Ovary (tissue), 9 donors: ENCODE data around the gene MORN4. TPM values are rescaled to one million over a fixed set of nuclear protein-coding genes. Genes with fewer than 3 reads are reported as not detected.

ENCODE experiments used
- DNase-seq, 5 donors: peaks; one replicate each; pipeline ENCODE4 v3.0.0-alpha.2; 2019 to 2020
- H3K27ac ChIP-seq, 2 donors: fragments of 200-600 bp; one replicate each; pipeline versions ENCODE4 v1.5.1 to v1.8.0; 2019 to 2022
- H3K27me3 ChIP-seq: fragments of 200-600 bp; one replicate; pipeline ENCODE4 v1.8.0; 2022
- H3K36me3 ChIP-seq: fragments of 200-600 bp; sonication (generic); one replicate; pipeline ENCODE4 v1.5.1; 2019
- H3K4me1 ChIP-seq: one replicate; pipeline ENCODE4 v1.8.1; 2013; ENCODE audit warnings: mild to moderate bottlenecking, moderate library complexity; ENCODE audit not compliant: insufficient read depth
- H3K4me3 ChIP-seq: fragments of 200-600 bp; sonication (generic); one replicate; pipeline ENCODE4 v1.5.1; 2017
- H3K9me3 ChIP-seq, 2 donors: fragments of 200-600 bp in 1 of 2; sonication (generic) in 1 of 2; one replicate each; pipeline versions ENCODE4 v1.5.1 to v1.8.1; 2013 to 2019; ENCODE audit warnings: mild to moderate bottlenecking in 1 of 2, moderate library complexity in 1 of 2
- EP300 ChIP-seq: sonication (generic); formaldehyde crosslinking; IDR thresholded peaks from one replicate; pipeline ENCODE4 v1.6.1; 2017; ENCODE audit warnings: antibody characterized with exemption
- POLR2A ChIP-seq: fragments of 450-650 bp; IDR thresholded peaks from one replicate; pipeline ENCODE4 v1.6.1; 2017; ENCODE audit warnings: antibody characterized with exemption, mild to moderate bottlenecking, moderate library complexity
- WGBS, 3 donors: extraction: QIAGEN DNeasy Blood & Tissue Kit in 1 of 3; methylation state at CpG; one replicate each; pipeline versions ENCODE4 v1.1.5 to v1.1.7; 2013 to 2017; 5-methylcytosine and 5-hydroxymethylcytosine counted together
- intact Hi-C, 4 donors: fragments of 100-400 bp; cut with DNase I; formaldehyde crosslinking; loops; one replicate each; pipeline versions ENCODE4 v1.11.0 to v1.15.1; 2022 to 2023
- polyA plus RNA-seq, 2 donors: library from polyadenylated mRNA; stranded (reverse); fragments of 200-250 nt in 1 of 2; fragments of 350-450 nt in 1 of 2; fragmentation: Illumina TruSeq in 1 of 2; extraction: RNeasy Lipid Tissue Mini Kit (QIAGEN cat#74804) in 1 of 2; gene quantifications; one replicate each; pipeline ENCODE4 v1.2.3, GENCODE V29; 2013 to 2014
- total RNA-seq, 7 donors: library from RNA; depleted of rRNA in 2 of 7; stranded (reverse); fragments of >200 nt in 2 of 7; fragmentation: NEBNext Ultra II Directional in 3 of 7; extraction: Animal tissue kit (Norgen Biotek cat#: 25700) in 3 of 7; gene quantifications; one replicate each; pipeline versions ENCODE4 v1.1.0 to v1.2.4, GENCODE V29; 2016 to 2023
- TF ChIP-seq, protein P1 (sequence below), 3 donors: fragments of 450-650 bp in 2 of 3; fragments of 200-600 bp in 1 of 3; IDR thresholded peaks; one replicate each; pipeline versions ENCODE4 v1.5.1 to v1.8.0; 2016 to 2022; ENCODE audit warnings: antibody characterized with exemption in 3 of 3, mild to moderate bottlenecking in 1 of 3
- donor health status: DM: no; HTN: no; CAD: no; lungs with moderate emphysema.
- donor health status: DM: no; HTN: no; CAD: no.
- donor health status: Bipolar disorder and iron deficiency.
- donor health status: DM: yes; HTN: yes; CAD: no.
- donor health status: DM: no; HTN: no; CAD: no.
- donor health status: DM: yes; HTN: yes; CAD: no.

The MORN4 gene
- total and polyA plus RNA-seq, 9 donors, result 6.6 to 17.7 (median 11.5) TPM

DNA sequence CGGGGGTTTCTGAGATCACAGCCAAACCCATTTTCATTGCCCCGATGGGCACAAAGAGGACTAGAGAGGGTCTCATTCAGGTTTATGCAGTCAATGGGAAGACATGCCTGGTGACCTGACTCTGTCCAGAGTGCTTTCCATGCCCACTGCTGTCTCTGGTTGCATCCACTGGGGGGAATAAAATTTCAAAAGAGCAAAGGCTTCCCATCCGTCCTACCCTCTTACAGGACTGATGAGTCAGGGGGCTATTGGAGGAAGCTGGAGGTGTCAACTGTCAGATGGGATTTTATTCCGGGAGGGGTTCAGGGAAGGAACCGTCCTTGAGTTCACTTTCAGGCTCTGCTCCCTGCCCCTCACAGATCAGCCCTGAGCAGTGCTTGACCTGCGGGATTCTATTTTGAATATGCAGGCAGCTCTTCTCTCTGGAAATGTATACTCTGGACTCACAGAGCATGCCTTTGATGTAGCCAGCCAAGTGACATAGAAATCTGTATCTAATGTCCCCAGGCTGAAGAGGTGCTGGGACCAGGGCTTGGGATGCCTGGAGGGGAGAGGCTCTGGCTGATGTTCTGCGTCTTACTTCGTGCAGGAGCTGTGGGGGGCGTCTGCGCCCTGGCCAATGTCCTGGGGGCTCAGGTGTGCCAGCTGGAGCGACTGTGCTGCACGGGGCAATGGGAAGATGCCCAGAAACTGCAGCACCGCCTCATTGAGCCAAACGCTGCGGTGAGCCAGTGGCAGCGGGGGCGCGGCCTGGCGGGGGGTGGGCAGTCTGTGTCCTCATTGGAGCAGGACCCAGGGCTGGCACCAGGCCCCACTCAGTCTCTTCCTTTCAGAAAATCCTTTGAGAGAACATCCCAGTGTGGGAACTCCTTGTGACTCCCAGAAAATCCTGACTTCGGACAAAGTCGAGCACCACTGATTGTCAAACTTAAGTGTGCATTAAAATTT, 31.8 kb downstream of the MORN4 start:
- intact Hi-C loops, result no loop called here
- Histone ChIP-seq H3K36me3 (no peaks in the 10 kb centered on the region), H3K27ac (no peak overlapping the region), H3K4me1 (no peaks in the 10 kb centered on the region), H3K9me3 (no peaks in the 10 kb centered on the region), H3K4me3 (no peak overlapping the region), H3K27me3 (no peaks in the 10 kb centered on the region)
- 77 to 80% (median 77%) methylated on average over 21 of the region's 21 CpGs for WGBS, 3 donors
- no peak for DNase-seq
- TF ChIP-seq POLR2A (no peak), EP300 (no peak)
- TF ChIP-seq, protein P1, sequence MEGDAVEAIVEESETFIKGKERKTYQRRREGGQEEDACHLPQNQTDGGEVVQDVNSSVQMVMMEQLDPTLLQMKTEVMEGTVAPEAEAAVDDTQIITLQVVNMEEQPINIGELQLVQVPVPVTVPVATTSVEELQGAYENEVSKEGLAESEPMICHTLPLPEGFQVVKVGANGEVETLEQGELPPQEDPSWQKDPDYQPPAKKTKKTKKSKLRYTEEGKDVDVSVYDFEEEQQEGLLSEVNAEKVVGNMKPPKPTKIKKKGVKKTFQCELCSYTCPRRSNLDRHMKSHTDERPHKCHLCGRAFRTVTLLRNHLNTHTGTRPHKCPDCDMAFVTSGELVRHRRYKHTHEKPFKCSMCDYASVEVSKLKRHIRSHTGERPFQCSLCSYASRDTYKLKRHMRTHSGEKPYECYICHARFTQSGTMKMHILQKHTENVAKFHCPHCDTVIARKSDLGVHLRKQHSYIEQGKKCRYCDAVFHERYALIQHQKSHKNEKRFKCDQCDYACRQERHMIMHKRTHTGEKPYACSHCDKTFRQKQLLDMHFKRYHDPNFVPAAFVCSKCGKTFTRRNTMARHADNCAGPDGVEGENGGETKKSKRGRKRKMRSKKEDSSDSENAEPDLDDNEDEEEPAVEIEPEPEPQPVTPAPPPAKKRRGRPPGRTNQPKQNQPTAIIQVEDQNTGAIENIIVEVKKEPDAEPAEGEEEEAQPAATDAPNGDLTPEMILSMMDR (IDR thresholded peaks at IDR 0.05), result no peak

GRCh38 chr10:97600616-97601015, 32.7 kb downstream of the MORN4 start:
- TF ChIP-seq POLR2A (no peak), EP300 (no peak)
- TF ChIP-seq, protein P1 (IDR thresholded peaks at IDR 0.05), result no peak
- Histone ChIP-seq H3K4me1 (peaks cover 2% of the 10 kb centered on the region), H3K27me3 (no peaks in the 10 kb centered on the region), H3K4me3 (no peak overlapping the region), H3K36me3 (no peaks in the 10 kb centered on the region), H3K27ac (no peak overlapping the region), H3K9me3 (no peaks in the 10 kb centered on the region)
- intact Hi-C loops, result no loop called here
- DNase-seq, result no peak
- 77 to 88% (median 85%) methylated on average over 1 of the region's 1 CpG for WGBS, 3 donors

DNA sequence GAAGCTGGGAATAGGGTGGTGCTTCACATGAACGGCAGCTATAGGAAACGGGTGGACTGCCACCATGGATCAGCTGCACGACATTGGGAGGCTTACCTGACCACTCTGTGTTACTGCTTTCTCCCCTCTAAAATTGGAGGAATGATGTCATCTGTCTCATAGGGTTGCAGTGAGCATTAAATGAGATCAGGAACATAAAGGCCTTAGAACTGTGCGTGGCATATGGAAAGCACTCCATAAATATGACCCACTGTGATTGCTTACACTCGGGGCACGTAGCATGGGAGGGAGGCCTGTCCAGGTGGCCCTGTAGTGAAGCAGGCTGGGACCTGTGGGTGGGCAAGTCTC, 34.1 kb downstream of the MORN4 start:
- DNase-seq, result no peak
- WGBS, 3 donors, result 78 to 82% (median 81%) methylated on average over 6 of the region's 6 CpGs
- intact Hi-C loops, result no loop called here

GRCh38 chr10:97598407-97599271, 34.7 kb downstream of the MORN4 start:
- WGBS, 3 donors, result 91 to 95% (median 92%) methylated on average over 19 of the region's 19 CpGs
- TF ChIP-seq, protein P1 (IDR thresholded peaks at IDR 0.05), result no peak
- TF ChIP-seq EP300 (no peak), POLR2A (no peak)
- intact Hi-C loops, result no loop called here
- no peaks in the 10 kb centered on the region for H3K9me3 ChIP-seq
- H3K36me3 ChIP-seq, result no peaks in the 10 kb centered on the region
- H3K4me1 ChIP-seq, result peaks cover 2% of the 10 kb centered on the region
- no peak for DNase-seq
- H3K27ac ChIP-seq, result no peak overlapping the region
- H3K4me3 ChIP-seq, result no peak overlapping the region
- no peaks in the 10 kb centered on the region for H3K27me3 ChIP-seq

More for the DNA sequence above, 34.1 kb downstream of the MORN4 start:
- TF ChIP-seq POLR2A (no peak), EP300 (no peak)
- TF ChIP-seq, protein P1 (IDR thresholded peaks at IDR 0.05), result no peak
- no peak overlapping the region for H3K4me3 ChIP-seq
- H3K27ac ChIP-seq, result no peak overlapping the region
- peaks cover 2% of the 10 kb centered on the region for H3K4me1 ChIP-seq
- H3K27me3 ChIP-seq, result no peaks in the 10 kb centered on the region
- no peaks in the 10 kb centered on the region for H3K36me3 ChIP-seq
- H3K9me3 ChIP-seq, result no peaks in the 10 kb centered on the region
